HG03439 (cell line): ENCODE data around the gene HCN4.
"Not testable (repeated sequence)": the region's sequence is repeated elsewhere in the genome, so short reads cannot be mapped to it uniquely, and the experiment has no call there.

Experiments
- ATAC-seq: cut with Tn5 transposase; IDR thresholded peaks from one replicate; pipeline ENCODE4 v1.9.1; 2021; ENCODE audit warnings: mild to moderate bottlenecking, moderate library complexity; ENCODE audit not compliant: unreplicated experiment

The HCN4 gene

DNA sequence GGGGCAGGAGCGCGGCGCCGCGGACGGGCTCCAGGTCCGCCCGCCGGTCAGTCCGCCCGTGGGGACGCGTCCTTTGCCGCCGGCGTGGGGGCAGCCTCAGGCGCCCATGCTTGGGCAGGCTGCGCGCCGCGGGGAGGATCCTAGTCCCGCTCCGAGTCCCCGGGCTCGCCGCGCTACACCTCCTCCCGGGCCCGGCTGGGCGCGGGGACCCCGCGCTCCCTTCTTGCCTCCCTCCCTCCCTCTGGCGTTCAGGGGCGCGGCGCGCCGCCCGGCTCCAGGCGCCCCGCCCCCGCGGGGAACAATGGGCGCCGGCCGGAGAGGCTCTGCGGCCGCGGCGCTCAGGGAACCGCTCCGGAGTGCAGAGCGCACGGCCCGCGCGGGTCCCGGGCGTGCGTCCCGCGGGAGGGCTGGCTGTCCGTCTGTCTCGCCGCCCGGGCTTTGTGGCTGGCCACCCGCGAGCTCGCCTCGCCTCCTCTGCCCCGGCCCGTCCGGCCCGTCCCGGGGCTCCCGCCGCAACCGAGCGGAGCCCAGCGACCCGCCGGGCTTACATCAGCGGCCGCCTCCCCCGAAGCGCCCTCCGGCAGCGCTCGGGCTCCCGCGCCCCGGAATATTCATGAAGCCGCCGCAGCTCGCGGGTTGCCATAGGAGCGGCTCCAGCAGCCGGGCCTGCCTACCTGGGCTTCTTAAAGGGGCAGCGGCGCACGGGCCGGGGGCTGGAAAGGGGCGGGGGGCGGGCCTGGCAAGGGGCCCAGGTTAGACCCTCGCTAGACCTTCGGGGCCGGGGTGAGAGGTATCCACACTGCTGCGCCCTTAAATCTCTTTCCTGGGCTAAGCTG, at the start of gene HCN4:
TSS of gene HCN4 (minus strand) at position 658 of the 836 bp plus-strand sequence. CDS start 688 bp downstream, outside the sequence.
- ATAC-seq, result no peak

DNA sequence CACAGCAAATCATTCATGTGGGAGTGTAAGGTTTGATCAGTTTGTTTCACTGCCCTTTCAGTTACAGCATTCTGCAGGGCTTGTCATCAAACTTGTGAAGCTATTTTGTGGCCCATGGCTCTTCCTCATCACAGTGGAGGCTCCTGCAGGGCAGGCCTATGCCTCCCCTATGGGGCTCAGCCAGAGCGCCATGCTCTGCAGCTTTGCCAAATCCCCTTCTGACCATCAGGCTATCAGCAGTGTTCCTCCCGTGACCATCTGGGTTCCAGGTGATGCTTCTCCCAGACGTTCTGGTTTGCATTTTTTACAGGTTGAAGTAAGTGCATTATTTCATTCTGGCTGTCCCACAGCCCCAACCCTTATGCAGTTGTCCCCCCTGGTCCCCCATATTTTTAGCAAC, 46.1 kb upstream of the HCN4 start:
- no peak for ATAC-seq

- no peak for ATAC-seq
Observed at GRCh38 chr15:73403171-73403570, 34.4 kb upstream of the HCN4 start.

DNA sequence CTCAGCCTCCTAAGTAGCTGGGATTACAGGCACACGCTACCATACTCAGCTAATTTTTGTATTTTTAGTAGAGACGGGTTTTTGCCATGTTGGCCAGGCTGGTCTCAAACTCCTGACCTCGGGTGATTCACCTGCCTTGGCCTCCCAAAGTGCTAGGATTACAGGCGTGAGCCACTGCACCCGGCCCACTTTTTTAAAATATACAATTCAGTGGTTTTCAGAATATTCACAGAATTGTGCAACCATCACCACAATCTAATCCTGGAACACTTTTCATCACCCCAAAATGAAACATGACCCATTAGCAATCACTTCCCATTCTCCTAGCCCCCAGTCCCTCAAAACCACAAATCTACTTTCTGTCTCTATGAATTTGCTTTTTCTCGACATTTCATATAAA, 31.5 kb upstream of the HCN4 start:
- ATAC-seq, result not testable (repeated sequence)

DNA sequence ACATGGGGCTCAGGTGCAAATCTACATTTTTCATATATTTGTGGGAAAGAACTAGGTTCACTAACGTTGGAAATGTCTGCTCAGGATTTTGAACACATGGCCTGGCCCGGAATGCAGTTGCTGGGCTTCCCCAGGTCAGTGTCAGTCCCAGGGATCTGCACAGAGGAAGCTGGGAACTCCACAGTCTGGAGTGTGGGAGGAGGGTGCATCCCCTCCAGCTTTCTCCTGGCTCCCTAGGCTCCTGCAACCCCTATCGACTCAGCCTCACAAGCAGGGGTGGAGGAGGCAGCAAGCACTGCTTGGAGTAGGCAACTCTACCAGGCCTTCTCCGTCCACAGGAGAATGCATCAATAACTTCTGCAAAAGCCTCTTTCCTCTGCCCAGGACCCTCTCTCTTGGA, 30.1 kb upstream of the HCN4 start:
- ATAC-seq, result no peak

DNA sequence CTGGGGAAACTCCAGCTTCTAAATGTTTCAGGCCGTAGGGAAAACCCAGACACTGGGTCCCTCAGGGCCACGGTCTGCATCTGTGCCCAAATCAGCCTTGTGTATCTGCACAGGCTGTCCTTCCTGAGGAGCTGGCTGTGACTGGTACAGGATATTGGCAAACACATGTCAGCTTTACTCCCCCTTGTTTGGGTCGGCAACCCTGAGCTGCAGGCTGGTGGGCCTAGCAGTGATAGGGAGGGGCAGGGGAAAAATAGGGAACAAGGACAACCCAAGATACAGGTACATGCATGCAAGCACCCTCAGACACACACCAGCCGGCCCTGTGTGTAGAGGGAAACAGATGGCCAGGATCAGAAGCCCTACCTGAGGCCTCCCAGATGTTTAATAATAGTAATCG, 28.7 kb upstream of the HCN4 start:
- no peak for ATAC-seq

DNA sequence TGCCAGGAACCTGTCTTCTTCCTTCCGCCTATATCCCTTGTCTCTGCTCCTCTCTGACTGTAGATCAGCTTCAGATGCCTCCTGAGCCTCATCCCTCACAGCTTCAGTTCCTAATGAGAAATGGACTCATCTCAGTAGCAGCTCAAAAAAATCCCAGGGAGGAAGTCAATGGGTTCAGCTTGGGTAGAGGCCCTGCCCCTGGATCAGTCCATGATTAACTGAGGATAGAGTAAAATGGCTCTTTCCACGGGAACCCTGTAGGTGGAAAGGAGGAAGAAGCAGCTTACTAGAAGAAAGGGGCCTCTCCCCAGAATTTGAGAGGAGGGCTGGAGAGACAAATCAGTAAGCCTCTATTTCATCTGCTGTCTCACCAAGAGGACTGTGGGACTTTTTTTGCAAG, 26.9 kb upstream of the HCN4 start:
- no peak for ATAC-seq

- no peak for ATAC-seq
Observed at GRCh38 chr15:73394782-73395181, 26.0 kb upstream of the HCN4 start.

GRCh38 chr15:73393336-73393735, 24.6 kb upstream of the HCN4 start:
- ATAC-seq, result no peak

- ATAC-seq, result no peak
Observed at GRCh38 chr15:73392025-73392424, 23.3 kb upstream of the HCN4 start.

DNA sequence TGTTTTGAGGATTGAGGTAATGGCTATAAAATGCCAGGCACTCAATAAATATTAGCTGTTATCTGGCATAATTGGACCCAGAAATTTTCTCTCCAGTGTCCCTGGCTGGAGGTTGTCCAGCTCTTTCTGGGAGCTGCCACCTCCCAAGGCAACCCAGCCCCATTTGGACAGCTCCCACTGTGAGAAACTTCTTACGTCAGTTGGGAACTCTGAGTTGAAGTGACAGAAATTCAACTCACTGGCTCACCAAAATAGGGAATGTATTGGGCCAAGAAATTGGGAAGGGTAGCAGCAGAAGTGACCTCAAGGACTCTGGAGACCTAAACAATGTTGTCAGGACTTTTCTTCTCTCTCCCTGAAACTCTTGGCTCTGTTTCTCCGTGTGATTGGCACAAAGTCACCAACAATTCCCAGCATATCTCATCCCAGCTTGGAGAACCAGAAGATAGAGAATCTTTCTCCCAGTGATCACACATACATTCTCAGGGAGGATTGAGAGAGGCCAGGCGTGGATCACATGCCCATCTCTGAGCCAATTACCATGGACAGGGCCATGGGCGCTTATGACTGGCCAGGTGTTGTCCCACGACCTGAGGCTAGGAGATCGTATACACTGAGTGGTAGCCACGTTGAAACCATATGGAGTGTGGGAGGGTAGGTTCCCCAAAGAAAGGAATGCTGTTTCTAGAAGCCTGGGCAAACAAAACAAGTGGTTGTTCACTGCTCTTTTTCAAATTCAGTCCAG, 22.5 kb upstream of the HCN4 start:
- no peak for ATAC-seq

DNA sequence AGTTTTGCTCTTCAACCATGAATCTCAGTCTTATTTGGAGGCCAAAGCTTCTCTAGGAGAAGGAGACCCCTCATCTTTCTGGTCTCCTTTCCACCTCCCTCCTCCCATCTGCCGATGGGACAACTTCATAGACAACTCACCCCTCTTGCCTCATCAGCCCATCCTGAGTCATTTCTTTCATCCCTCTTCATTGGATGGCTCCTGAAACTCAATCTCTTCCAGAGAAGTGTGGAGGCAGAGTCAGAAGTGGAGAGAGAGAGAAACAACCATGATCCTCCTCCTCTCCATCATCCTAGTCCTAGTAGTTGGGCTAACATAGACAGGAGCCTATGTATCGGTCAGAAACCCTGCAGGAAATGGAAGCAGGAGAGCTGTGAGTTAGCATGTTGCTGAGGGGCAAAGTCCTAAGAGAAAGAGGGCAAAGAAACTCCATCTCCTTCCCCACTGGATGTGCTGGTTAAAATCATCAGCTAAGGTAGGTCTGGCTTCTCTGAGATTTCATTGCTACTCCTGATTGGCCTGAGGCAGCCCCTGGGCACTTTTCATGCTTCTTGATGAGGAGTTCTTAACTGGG, 21.3 kb upstream of the HCN4 start:
- no peak for ATAC-seq

- ATAC-seq, result no peak
Observed at GRCh38 chr15:73389539-73389938, 20.8 kb upstream of the HCN4 start.

DNA sequence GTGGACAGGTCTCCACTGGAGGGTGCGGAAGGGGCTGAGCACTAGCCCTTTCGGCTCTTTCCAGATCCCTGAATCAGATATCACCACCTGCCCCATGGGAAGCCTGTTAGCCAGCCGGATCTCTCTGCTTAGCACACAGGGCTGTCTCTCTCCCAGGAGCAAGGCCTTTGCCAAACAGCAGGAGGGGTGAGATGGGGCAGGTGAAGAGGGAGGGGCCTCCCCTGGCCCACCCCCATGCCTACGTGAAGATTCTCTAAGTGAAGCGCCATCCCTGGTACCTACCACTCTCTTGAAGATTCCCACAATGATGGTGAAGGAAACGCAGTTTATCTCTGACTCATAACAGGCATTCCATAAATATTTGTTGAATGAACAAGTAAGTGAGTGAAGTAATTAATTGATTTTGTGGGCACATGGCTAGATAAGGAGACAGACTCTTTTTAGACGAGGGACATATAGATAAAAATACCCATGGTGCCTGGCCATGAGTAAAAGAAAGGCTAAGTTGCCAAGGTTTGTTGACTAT, 19.6 kb upstream of the HCN4 start:
- no peak for ATAC-seq

- no peak for ATAC-seq
Observed at GRCh38 chr15:73387507-73388255, 18.9 kb upstream of the HCN4 start.

DNA sequence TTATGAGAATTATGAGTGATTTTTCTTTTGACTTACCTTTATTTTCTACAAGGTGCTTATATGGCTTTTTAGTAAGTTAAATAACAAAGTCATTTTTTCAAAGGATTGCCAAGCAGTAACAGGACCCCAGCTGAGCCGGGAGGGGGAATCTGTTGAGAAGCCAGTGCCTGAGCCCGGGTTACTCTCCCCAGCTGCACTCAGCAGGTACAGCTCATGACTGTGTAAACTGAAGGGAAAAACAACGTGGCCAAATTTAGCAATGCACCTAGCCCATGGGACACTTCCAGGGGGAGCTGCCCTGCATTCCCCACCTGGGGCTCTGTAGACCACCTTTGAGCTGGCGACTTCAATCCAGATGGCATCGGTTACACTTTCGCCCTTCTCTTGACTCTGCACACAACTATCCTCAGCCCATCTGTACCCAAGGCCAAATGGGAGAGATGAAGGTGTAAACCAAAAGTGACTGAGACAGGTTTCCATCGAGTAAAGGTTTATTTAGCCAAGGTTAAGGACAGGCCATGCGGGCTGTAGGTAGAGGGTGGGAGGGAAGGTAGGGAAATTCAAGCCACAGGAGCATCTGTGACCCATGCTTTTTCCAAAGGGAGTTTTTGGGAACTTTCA, 18.2 kb upstream of the HCN4 start:
- no peak for ATAC-seq

- no peak for ATAC-seq
Observed at GRCh38 chr15:73386238-73386637, 17.5 kb upstream of the HCN4 start.

- no peak for ATAC-seq
Observed at GRCh38 chr15:73385205-73385604, 16.4 kb upstream of the HCN4 start.

GRCh38 chr15:73383310-73384189, 14.8 kb upstream of the HCN4 start:
- ATAC-seq, result no peak

DNA sequence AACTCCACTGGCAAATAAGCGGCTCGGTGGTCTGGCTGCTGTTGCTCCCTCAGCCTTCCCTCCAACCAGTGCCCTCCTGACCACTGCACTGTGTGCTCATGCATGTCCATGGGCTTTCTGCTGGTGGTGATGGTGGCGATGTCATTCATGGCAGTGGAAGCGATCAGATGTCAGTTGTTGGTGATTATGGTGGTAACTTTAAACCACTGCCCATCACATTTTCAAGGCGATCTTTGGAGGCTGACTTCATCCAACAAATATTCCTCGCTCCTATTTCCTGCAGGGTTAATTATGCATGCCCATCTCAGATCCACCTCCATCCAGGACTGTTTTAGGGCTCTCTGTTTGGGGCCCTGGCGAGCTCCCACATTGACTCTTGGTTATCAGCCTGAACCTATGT, 13.4 kb upstream of the HCN4 start:
- no peak for ATAC-seq
